ENCODE measurements around the gene GLI3.

Gene GLI3

GRCh38 chr7:42232275-42232674, 4.7 kb downstream of the GLI3 start:
- Histone ChIP-seq H3K4me1 (ENCODE audit: control insufficient read depth in 1 of 2, insufficient read depth in 1 of 2, low read depth in 1 of 2, low read length in 1 of 2) (peaks cover 3 to 5% of the 10 kb centered on the region in 2 experiments), H3K9me3 (no peaks in the 10 kb centered on the region), H3K27me3 (peaks cover 100% of the 10 kb centered on the region), H3K36me3 (no peaks in the 10 kb centered on the region), H3K27ac (no peak overlapping the region), H3K4me3 (ENCODE audit: low read depth in 1 of 2, low read length in 1 of 2) (no peak overlapping the region)
- no peak for TF ChIP-seq CTCF (IDR thresholded peaks at IDR 0.05)

- Histone ChIP-seq H3K9me3 (no peaks in the 10 kb centered on the region), H3K27ac (no peak overlapping the region), H3K36me3 (no peaks in the 10 kb centered on the region), H3K4me1 (ENCODE audit: control insufficient read depth in 1 of 2, insufficient read depth in 1 of 2, low read depth in 1 of 2, low read length in 1 of 2) (no peaks in the 10 kb centered on the region), H3K4me3 (ENCODE audit: low read depth in 1 of 2, low read length in 1 of 2) (no peak overlapping the region), H3K27me3 (peaks cover 100% of the 10 kb centered on the region)
- no peak for TF ChIP-seq CTCF (IDR thresholded peaks at IDR 0.05)
These were observed 5.8 kb downstream of the GLI3 start for GRCh38 chr7:42231043-42231787.

GRCh38 chr7:42227936-42228591, 8.9 kb downstream of the GLI3 start:
- Histone ChIP-seq H3K27ac (no peak overlapping the region), H3K36me3 (no peaks in the 10 kb centered on the region), H3K9me3 (no peaks in the 10 kb centered on the region), H3K4me1 (ENCODE audit: control insufficient read depth in 1 of 2, insufficient read depth in 1 of 2, low read depth in 1 of 2, low read length in 1 of 2) (no peaks in the 10 kb centered on the region), H3K4me3 (ENCODE audit: low read depth in 1 of 2, low read length in 1 of 2) (no peak overlapping the region), H3K27me3 (peaks cover 97% of the 10 kb centered on the region)
- TF ChIP-seq CTCF (IDR thresholded peaks at IDR 0.05), result no peak

- H3K4me3 ChIP-seq (ENCODE audit: low read depth in 1 of 2, low read length in 1 of 2), result no peak overlapping the region
These were observed 9.5 kb downstream of the GLI3 start for GRCh38 chr7:42227541-42227935.

GRCh38 chr7:42227021-42227420, 10.0 kb downstream of the GLI3 start:
- TF ChIP-seq CTCF (IDR thresholded peaks at IDR 0.05), result no peak

More at GRCh38 chr7:42227541-42227935, 9.5 kb downstream of the GLI3 start:
- Histone ChIP-seq H3K27me3 (peaks cover 93% of the 10 kb centered on the region), H3K36me3 (no peaks in the 10 kb centered on the region), H3K9me3 (no peaks in the 10 kb centered on the region), H3K4me1 (ENCODE audit: control insufficient read depth in 1 of 2, insufficient read depth in 1 of 2, low read depth in 1 of 2, low read length in 1 of 2) (no peaks in the 10 kb centered on the region), H3K27ac (no peak overlapping the region)
- TF ChIP-seq CTCF (IDR thresholded peaks at IDR 0.05), result no peak

More at GRCh38 chr7:42227021-42227420, 10.0 kb downstream of the GLI3 start:
- no peaks in the 10 kb centered on the region for H3K9me3 ChIP-seq
- no peak overlapping the region for H3K27ac ChIP-seq
- H3K4me3 ChIP-seq (ENCODE audit: low read depth in 1 of 2, low read length in 1 of 2), result no peak overlapping the region
- peaks cover 91% of the 10 kb centered on the region for H3K27me3 ChIP-seq
- H3K4me1 ChIP-seq (ENCODE audit: control insufficient read depth in 1 of 2, insufficient read depth in 1 of 2, low read depth in 1 of 2, low read length in 1 of 2), result no peaks in the 10 kb centered on the region
- no peaks in the 10 kb centered on the region for H3K36me3 ChIP-seq

All from neutrophil (primary cell).